ENCODE data around the gene OLFML1.

OLFML1 gene

GRCh38 chr11:7490535-7490934 lies 5.2 kb downstream of the OLFML1 start:
- DNase-seq (ENCODE audit: insufficient read length, low spot score), result no peak
- TF ChIP-seq POU2F2 (IDR thresholded peaks at IDR 0.05; ENCODE audit: low read depth, low read length) (no peak), PAX5 (IDR thresholded peaks at IDR 0.05; ENCODE audit: insufficient read depth, low read length, severe bottlenecking) (no peak), TAF1 (IDR thresholded peaks at IDR 0.05; ENCODE audit: low read depth, low read length) (no peak), POLR2AphosphoS5 (IDR thresholded peaks at IDR 0.05; ENCODE audit: low read depth, low read length) (no peak)
- no peak for FAIRE-seq

GRCh38 chr11:7492253-7492652 lies 6.9 kb downstream of the OLFML1 start:
- FAIRE-seq, result no peak
- TF ChIP-seq POLR2A (IDR thresholded peaks at IDR 0.05; ENCODE audit: low read depth, low read length), result no peak
- TF ChIP-seq POLR2AphosphoS5 (IDR thresholded peaks at IDR 0.05; ENCODE audit: low read depth, low read length), result no peak
- no peak for TF ChIP-seq SPI1 (IDR thresholded peaks at IDR 0.05; ENCODE audit: low read depth, low read length)
- no peak for TF ChIP-seq POU2F2 (IDR thresholded peaks at IDR 0.05; ENCODE audit: low read depth, low read length)
- TF ChIP-seq PAX5 (IDR thresholded peaks at IDR 0.05; ENCODE audit: insufficient read depth, low read length, severe bottlenecking), result no peak
- no peak for TF ChIP-seq TAF1 (IDR thresholded peaks at IDR 0.05; ENCODE audit: low read depth, low read length)
- DNase-seq (ENCODE audit: insufficient read length, low spot score), result no peak

GRCh38 chr11:7493670-7494069 lies 8.4 kb downstream of the OLFML1 start:
- DNase-seq (ENCODE audit: insufficient read length, low spot score) (no peak), FAIRE-seq (no peak)
- TF ChIP-seq PAX5 (IDR thresholded peaks at IDR 0.05; ENCODE audit: insufficient read depth, low read length, severe bottlenecking), result no peak

GRCh38 chr11:7494086-7494745 lies 8.9 kb downstream of the OLFML1 start:
- TF ChIP-seq POLR2A (IDR thresholded peaks at IDR 0.05; ENCODE audit: low read depth, low read length), result no peak
- no peak for TF ChIP-seq PAX5 (IDR thresholded peaks at IDR 0.05; ENCODE audit: insufficient read depth, low read length, severe bottlenecking)
- no peak for TF ChIP-seq POLR2AphosphoS5 (IDR thresholded peaks at IDR 0.05; ENCODE audit: low read depth, low read length)
- no peak for TF ChIP-seq SPI1 (IDR thresholded peaks at IDR 0.05; ENCODE audit: low read depth, low read length)
- no peak for TF ChIP-seq TAF1 (IDR thresholded peaks at IDR 0.05; ENCODE audit: low read depth, low read length)
- TF ChIP-seq POU2F2 (IDR thresholded peaks at IDR 0.05; ENCODE audit: low read depth, low read length), result no peak
- FAIRE-seq (no peak), DNase-seq (ENCODE audit: insufficient read length, low spot score) (no peak)

- DNase-seq (ENCODE audit: insufficient read length, low spot score) (peak; percentile 30), FAIRE-seq (peak; percentile 95)
- TF ChIP-seq SPI1 (IDR thresholded peaks at IDR 0.05; ENCODE audit: low read depth, low read length) (no peak), POLR2AphosphoS5 (IDR thresholded peaks at IDR 0.05; ENCODE audit: low read depth, low read length) (no peak), POU2F2 (IDR thresholded peaks at IDR 0.05; ENCODE audit: low read depth, low read length) (peak; percentile 72; the same call in 1 of the 2 replicates), TAF1 (IDR thresholded peaks at IDR 0.05; ENCODE audit: low read depth, low read length) (no peak), POLR2A (IDR thresholded peaks at IDR 0.05; ENCODE audit: low read depth, low read length) (no peak), PAX5 (IDR thresholded peaks at IDR 0.05; ENCODE audit: insufficient read depth, low read length, severe bottlenecking) (no peak)
Measured at GRCh38 chr11:7495882-7496551, 10.7 kb downstream of the OLFML1 start.

GRCh38 chr11:7498193-7498592 lies 12.9 kb downstream of the OLFML1 start:
- FAIRE-seq (peak; percentile 70), DNase-seq (ENCODE audit: insufficient read length, low spot score) (no peak)
- TF ChIP-seq SPI1 (IDR thresholded peaks at IDR 0.05; ENCODE audit: low read depth, low read length) (peak; percentile 58), TAF1 (IDR thresholded peaks at IDR 0.05; ENCODE audit: low read depth, low read length) (no peak), POU2F2 (IDR thresholded peaks at IDR 0.05; ENCODE audit: low read depth, low read length) (no peak), POLR2A (IDR thresholded peaks at IDR 0.05; ENCODE audit: low read depth, low read length) (no peak)

DNA sequence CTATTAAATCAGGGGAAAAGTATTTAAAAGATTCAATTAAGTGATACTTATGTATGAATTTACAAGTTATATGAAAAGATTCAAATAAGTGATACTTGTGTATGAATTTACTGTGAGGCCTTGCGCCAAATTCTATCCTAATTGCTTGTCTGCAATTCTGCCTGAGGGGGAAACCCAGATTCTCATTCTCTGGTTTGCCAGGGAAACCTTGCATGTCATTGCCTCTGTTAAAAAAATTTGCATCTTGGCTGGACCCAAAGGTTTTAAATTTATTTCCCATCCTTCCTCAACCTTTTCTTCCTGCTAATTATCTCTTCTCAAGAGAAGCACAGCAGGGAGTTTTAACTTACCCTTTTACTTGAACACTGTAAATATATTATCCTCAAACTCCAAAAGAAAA lies 13.8 kb downstream of the OLFML1 start:
- FAIRE-seq (no peak), DNase-seq (ENCODE audit: insufficient read length, low spot score) (no peak)
- TF ChIP-seq POLR2AphosphoS5 (IDR thresholded peaks at IDR 0.05; ENCODE audit: low read depth, low read length), result no peak
- TF ChIP-seq TAF1 (IDR thresholded peaks at IDR 0.05; ENCODE audit: low read depth, low read length), result no peak
- no peak for TF ChIP-seq PAX5 (IDR thresholded peaks at IDR 0.05; ENCODE audit: insufficient read depth, low read length, severe bottlenecking)
- no peak for TF ChIP-seq POU2F2 (IDR thresholded peaks at IDR 0.05; ENCODE audit: low read depth, low read length)
- no peak for TF ChIP-seq POLR2A (IDR thresholded peaks at IDR 0.05; ENCODE audit: low read depth, low read length)
- no peak for TF ChIP-seq SPI1 (IDR thresholded peaks at IDR 0.05; ENCODE audit: low read depth, low read length)

DNA sequence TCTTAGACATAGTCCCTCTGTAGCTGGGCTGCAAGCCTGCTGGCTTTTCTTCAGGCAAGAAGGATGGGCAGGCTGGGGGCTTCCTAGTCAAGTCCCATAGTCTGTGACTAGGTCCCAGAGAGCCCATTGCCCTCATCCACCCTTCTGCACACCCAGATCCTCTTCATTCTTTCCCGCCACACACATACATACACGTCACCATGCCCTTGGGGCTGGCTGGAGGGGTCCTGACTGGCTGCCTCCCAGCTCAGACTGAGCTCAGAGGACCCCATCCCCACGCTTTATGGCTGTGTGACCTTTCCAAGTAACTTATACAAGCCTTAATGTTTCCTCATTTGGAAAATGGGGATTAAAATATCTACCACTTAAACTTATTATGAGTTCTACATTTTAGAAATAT lies 14.9 kb downstream of the OLFML1 start:
- FAIRE-seq (no peak), DNase-seq (ENCODE audit: insufficient read length, low spot score) (no peak)
- no peak for TF ChIP-seq PAX5 (IDR thresholded peaks at IDR 0.05; ENCODE audit: insufficient read depth, low read length, severe bottlenecking)
- no peak for TF ChIP-seq POLR2A (IDR thresholded peaks at IDR 0.05; ENCODE audit: low read depth, low read length)
- no peak for TF ChIP-seq POU2F2 (IDR thresholded peaks at IDR 0.05; ENCODE audit: low read depth, low read length)
- no peak for TF ChIP-seq POLR2AphosphoS5 (IDR thresholded peaks at IDR 0.05; ENCODE audit: low read depth, low read length)
- TF ChIP-seq SPI1 (IDR thresholded peaks at IDR 0.05; ENCODE audit: low read depth, low read length), result no peak
- no peak for TF ChIP-seq TAF1 (IDR thresholded peaks at IDR 0.05; ENCODE audit: low read depth, low read length)

DNA sequence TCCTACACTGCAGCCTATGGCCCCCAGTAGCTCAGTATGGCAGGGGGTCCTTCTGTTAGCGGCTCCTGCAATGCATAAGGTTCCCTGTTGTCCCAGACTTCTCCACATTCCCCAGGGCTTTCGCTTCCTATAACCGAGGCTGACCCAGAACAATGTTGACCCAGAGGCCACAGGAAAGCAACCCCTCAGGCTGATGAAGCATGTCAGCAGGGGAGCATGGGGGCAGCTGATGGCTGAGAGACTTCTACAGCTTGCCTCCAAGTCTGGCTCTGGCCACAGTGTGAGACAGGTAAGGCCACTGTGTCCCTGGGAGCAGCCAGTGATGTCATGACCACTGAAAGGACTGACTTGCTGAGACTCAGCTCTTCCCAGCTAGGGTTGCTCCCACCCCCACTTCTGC lies 15.9 kb downstream of the OLFML1 start:
- no peak for TF ChIP-seq SPI1 (IDR thresholded peaks at IDR 0.05; ENCODE audit: low read depth, low read length)
- TF ChIP-seq TAF1 (IDR thresholded peaks at IDR 0.05; ENCODE audit: low read depth, low read length), result no peak
- TF ChIP-seq PAX5 (IDR thresholded peaks at IDR 0.05; ENCODE audit: insufficient read depth, low read length, severe bottlenecking), result no peak
- TF ChIP-seq POLR2A (IDR thresholded peaks at IDR 0.05; ENCODE audit: low read depth, low read length), result no peak
- TF ChIP-seq POLR2AphosphoS5 (IDR thresholded peaks at IDR 0.05; ENCODE audit: low read depth, low read length), result no peak
- no peak for TF ChIP-seq POU2F2 (IDR thresholded peaks at IDR 0.05; ENCODE audit: low read depth, low read length)
- DNase-seq (ENCODE audit: insufficient read length, low spot score) (no peak), FAIRE-seq (no peak)

DNA sequence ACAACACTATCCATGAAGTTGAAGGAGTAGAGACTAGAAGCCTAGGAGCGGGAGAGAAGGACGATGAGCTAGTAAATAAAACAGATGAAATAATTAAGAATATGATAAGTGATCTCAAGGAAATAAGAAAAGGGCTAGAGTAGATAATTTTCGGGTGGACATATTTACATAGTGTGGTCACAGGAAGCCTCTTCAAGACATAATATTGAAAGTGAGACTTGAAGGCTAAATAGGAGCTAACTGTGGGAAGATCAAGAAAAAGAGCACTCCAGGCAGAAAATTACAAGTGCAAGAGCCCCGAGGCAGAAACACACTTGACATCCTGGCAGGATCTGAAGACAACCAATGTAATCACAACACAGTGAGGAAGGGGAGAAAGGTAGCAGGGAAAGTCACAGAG lies 16.6 kb downstream of the OLFML1 start:
- FAIRE-seq (no peak), DNase-seq (ENCODE audit: insufficient read length, low spot score) (no peak)
- no peak for TF ChIP-seq TAF1 (IDR thresholded peaks at IDR 0.05; ENCODE audit: low read depth, low read length)
- TF ChIP-seq POLR2AphosphoS5 (IDR thresholded peaks at IDR 0.05; ENCODE audit: low read depth, low read length), result no peak
- no peak for TF ChIP-seq POLR2A (IDR thresholded peaks at IDR 0.05; ENCODE audit: low read depth, low read length)
- TF ChIP-seq SPI1 (IDR thresholded peaks at IDR 0.05; ENCODE audit: low read depth, low read length), result no peak
- TF ChIP-seq POU2F2 (IDR thresholded peaks at IDR 0.05; ENCODE audit: low read depth, low read length), result no peak
- no peak for TF ChIP-seq PAX5 (IDR thresholded peaks at IDR 0.05; ENCODE audit: insufficient read depth, low read length, severe bottlenecking)
